Smooth muscle cell (in vitro differentiated cells): ENCODE data around the gene SCYGR4. TPM values are rescaled to one million over a fixed set of nuclear protein-coding genes. Genes with fewer than 3 reads are reported as not detected.

Experiments
- DNase-seq: peaks from one replicate; lab custom pipeline; 2025; ENCODE audit not compliant: unreplicated experiment; lab: John Stamatoyannopoulos, UW
- H2AFZ ChIP-seq: fragments of 200-600 bp; sonication (generic); 2 replicates; pipeline ENCODE4 v1.6.0; 2016; ENCODE audit warnings: antibody characterized with exemption, low read depth, mild to moderate bottlenecking
- H3F3A ChIP-seq: fragments of 200-600 bp; sonication (generic); 2 replicates; pipeline ENCODE4 v1.6.0; 2017; ENCODE audit warnings: antibody characterized with exemption, low read depth
- H3K27ac ChIP-seq: fragments of 200-600 bp; sonication (generic); 2 replicates; pipeline ENCODE4 v1.5.1; 2016; ENCODE audit warnings: low read depth, mild to moderate bottlenecking
- H3K27me3 ChIP-seq: fragments of 200-600 bp; sonication (generic); 2 replicates; pipeline ENCODE4 v1.6.1; 2016; ENCODE audit warnings: low read depth, mild to moderate bottlenecking
- H3K36me3 ChIP-seq: fragments of 200-600 bp; sonication (generic); 2 replicates; pipeline ENCODE4 v1.5.1; 2016; ENCODE audit warnings: low read depth
- H3K4me1 ChIP-seq: fragments of 200-600 bp; sonication (generic); 2 replicates; pipeline ENCODE4 v1.5.1; 2016; ENCODE audit warnings: low read depth
- H3K4me2 ChIP-seq: fragments of 200-600 bp; sonication (generic); 2 replicates; pipeline ENCODE4 v1.6.0; 2016; ENCODE audit warnings: mild to moderate bottlenecking
- H3K4me3 ChIP-seq: fragments of 200-600 bp; sonication (generic); 2 replicates; pipeline ENCODE4 v1.5.1; 2016; ENCODE audit warnings: mild to moderate bottlenecking
- H3K79me2 ChIP-seq: fragments of 200-600 bp; sonication (generic); 2 replicates; pipeline ENCODE4 v1.6.0; 2016; ENCODE audit warnings: low read depth, mild to moderate bottlenecking
- H3K9ac ChIP-seq: fragments of 200-600 bp; sonication (generic); 2 replicates; pipeline ENCODE4 v1.6.0; 2016; ENCODE audit warnings: low read depth
- H3K9me3 ChIP-seq: fragments of 200-600 bp; sonication (generic); replicated peaks from 2 replicates; pipeline ENCODE4 v1.5.1; 2016; ENCODE audit warnings: low read depth
- H4K20me1 ChIP-seq: fragments of 200-600 bp; sonication (generic); 2 replicates; pipeline ENCODE4 v1.6.0; 2016; ENCODE audit warnings: low read depth
- WGBS: methylation state at CpG from one replicate; pipeline ENCODE4 v1.1.7; 2016; ENCODE audit warnings: low lambda C conversion rate; 5-methylcytosine and 5-hydroxymethylcytosine counted together
- polyA plus RNA-seq: library from polyadenylated mRNA; unstranded; fragments of >200 nt; fragmentation: Nextera tagmentation; extraction: Ambion mirVana; gene quantifications from 2 replicates; pipeline ENCODE4 v1.2.1, GENCODE V29; 2016
- total RNA-seq: library from RNA; depleted of rRNA; stranded (reverse); fragments of >200 nt; gene quantifications from 2 replicates; pipeline ENCODE4 v1.2.3, GENCODE V29; 2014
- TF ChIP-seq, protein P1 (sequence below): fragments of 200-600 bp; sonication (generic); IDR thresholded peaks from 2 replicates; pipeline ENCODE4 v1.5.1; 2017; ENCODE audit warnings: borderline replicate concordance, mild to moderate bottlenecking, antibody characterized with exemption; ENCODE audit not compliant: insufficient read depth, poor library complexity, severe bottlenecking

SCYGR4 gene
- total and polyA plus RNA-seq, 2 experiments from 2014 or later: not detected

DNA sequence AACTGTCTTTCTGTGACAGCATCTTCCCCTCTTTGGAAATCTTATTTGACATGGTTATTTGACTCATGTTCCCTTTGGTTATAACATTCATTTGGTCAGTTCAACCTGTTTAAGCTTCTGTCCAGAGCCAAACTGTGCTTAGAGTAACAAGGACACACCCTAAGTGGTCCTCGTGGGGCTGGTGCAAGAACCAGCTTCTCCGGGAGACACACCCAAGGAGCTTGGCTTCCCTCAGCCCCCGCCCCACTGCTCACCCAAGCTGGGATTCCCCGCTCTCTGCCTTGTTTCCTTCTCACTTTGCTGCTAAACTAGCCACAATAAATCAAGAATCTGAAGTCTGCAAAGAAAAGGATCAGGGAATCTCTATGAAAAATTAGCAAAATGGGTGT, 4.0 kb upstream of the SCYGR4 start:
- Histone ChIP-seq H3K9me3 (no peaks in the 10 kb centered on the region), H3K36me3 (no peaks in the 10 kb centered on the region), H4K20me1 (no peaks in the 10 kb centered on the region), H3K9ac (no peak overlapping the region), H2AFZ (no peak overlapping the region), H3K4me2 (no peak overlapping the region), H3K27me3 (no peaks in the 10 kb centered on the region), H3K4me1 (no peaks in the 10 kb centered on the region), H3K27ac (no peak overlapping the region), H3F3A (no peaks in the 10 kb centered on the region), H3K4me3 (no peak overlapping the region), H3K79me2 (no peaks in the 10 kb centered on the region)
- TF ChIP-seq, protein P1, sequence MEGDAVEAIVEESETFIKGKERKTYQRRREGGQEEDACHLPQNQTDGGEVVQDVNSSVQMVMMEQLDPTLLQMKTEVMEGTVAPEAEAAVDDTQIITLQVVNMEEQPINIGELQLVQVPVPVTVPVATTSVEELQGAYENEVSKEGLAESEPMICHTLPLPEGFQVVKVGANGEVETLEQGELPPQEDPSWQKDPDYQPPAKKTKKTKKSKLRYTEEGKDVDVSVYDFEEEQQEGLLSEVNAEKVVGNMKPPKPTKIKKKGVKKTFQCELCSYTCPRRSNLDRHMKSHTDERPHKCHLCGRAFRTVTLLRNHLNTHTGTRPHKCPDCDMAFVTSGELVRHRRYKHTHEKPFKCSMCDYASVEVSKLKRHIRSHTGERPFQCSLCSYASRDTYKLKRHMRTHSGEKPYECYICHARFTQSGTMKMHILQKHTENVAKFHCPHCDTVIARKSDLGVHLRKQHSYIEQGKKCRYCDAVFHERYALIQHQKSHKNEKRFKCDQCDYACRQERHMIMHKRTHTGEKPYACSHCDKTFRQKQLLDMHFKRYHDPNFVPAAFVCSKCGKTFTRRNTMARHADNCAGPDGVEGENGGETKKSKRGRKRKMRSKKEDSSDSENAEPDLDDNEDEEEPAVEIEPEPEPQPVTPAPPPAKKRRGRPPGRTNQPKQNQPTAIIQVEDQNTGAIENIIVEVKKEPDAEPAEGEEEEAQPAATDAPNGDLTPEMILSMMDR: no peak
- WGBS: 86% methylated on average over 4 of the region's 4 CpGs
- no peak for DNase-seq

DNA sequence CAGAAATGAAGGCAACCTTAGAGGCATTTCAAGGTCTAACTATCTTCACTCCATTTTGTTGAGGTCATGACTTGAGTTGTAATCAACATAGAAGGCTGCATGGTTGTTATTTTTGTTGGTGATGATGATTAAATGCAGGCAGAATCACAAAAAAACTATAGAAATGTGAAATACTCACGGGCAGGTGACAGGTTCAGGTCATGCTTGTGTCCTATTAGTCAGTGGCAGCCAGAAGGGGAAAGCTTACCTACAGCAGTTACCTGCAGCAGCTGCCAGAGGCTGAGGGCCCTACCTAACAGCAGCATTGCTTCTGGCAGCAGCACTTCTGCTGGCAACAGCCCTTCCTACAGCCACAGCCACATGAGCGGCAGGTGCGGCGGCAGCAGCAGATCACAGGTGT, 3.1 kb upstream of the SCYGR4 start:
- Histone ChIP-seq H3K36me3 (no peaks in the 10 kb centered on the region), H3K4me1 (no peaks in the 10 kb centered on the region), H3K27me3 (no peaks in the 10 kb centered on the region), H3K9ac (no peak overlapping the region), H3K9me3 (no peaks in the 10 kb centered on the region), H4K20me1 (no peaks in the 10 kb centered on the region), H2AFZ (no peak overlapping the region), H3F3A (no peaks in the 10 kb centered on the region), H3K27ac (no peak overlapping the region), H3K79me2 (no peaks in the 10 kb centered on the region), H3K4me2 (no peak overlapping the region), H3K4me3 (no peak overlapping the region)
- TF ChIP-seq, protein P1: no peak
- WGBS: 96% methylated on average over 4 of the region's 4 CpGs
- DNase-seq: no peak

DNA sequence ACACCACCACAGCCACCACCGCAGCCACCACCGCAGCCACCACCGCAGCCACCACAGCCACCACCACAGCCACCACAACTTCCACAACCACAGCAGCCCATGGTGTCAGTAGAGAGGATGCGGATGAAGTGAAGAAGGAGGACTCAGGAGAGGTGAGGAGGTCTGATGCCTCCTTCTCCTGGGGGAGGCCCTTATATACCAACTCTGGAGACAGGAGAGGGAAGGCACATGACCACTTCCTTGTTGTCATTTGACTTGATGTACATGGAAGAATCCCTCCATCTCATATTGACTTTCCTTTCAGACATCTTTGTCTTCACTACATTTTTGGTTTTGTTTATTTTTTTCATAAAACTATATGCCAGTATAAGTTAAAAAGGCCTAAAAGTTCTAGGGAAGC, 2.6 kb upstream of the SCYGR4 start, which contains the start of gene SCYGR3:
TSS of gene SCYGR3 (minus strand) at position 101 of the 400 bp plus-strand sequence. CDS start at position 101, 0 bp downstream.
- no peak within 1 kb of the TSS for H2AFZ ChIP-seq
- TF ChIP-seq, protein P1: no peak
- H3K4me1 ChIP-seq: no peaks in the 10 kb centered on the region
- H3K79me2 ChIP-seq: no peaks in the 10 kb centered on the region
- no peaks in the 10 kb centered on the region for H4K20me1 ChIP-seq
- no peak within 1 kb of the TSS for H3K4me3 ChIP-seq
- DNase-seq: no peak
- H3K27ac ChIP-seq: no peak within 1 kb of the TSS
- no peaks in the 10 kb centered on the region for H3K27me3 ChIP-seq
- H3F3A ChIP-seq: no peaks in the 10 kb centered on the region
- 96% methylated on average over 4 of the region's 4 CpGs for WGBS
- no peak within 1 kb of the TSS for H3K4me2 ChIP-seq
- H3K9ac ChIP-seq: no peak within 1 kb of the TSS
- no peaks in the 10 kb centered on the region for H3K36me3 ChIP-seq
- no peaks in the 10 kb centered on the region for H3K9me3 ChIP-seq

DNA sequence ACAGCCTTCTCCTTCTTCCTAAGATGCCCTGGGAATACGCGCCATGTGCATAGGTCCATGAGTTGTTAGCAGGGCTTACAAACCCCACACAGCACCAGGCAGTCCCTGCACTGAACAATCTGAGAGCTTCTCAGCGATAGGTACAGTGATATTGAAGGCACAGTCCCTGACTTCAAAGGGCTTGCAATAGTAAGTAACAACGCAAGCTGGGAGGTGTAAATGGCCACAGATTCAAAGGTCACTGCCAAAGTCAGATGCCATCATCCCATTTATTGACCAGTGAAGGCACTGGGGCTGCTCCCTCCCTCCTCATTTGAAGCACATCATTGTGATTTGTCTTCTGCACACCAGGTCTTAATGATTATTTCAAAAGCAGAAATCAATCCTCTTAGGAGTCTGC, 2.1 kb upstream of the SCYGR4 start:
- no peaks in the 10 kb centered on the region for H3K36me3 ChIP-seq
- H4K20me1 ChIP-seq: no peaks in the 10 kb centered on the region
- no peak overlapping the region for H3K4me2 ChIP-seq
- WGBS: 98% methylated on average over 4 of the region's 4 CpGs
- H3K79me2 ChIP-seq: no peaks in the 10 kb centered on the region
- H2AFZ ChIP-seq: no peak overlapping the region
- no peak for DNase-seq
- TF ChIP-seq, protein P1: no peak
- H3K4me3 ChIP-seq: no peak overlapping the region
- no peaks in the 10 kb centered on the region for H3K27me3 ChIP-seq
- H3K9ac ChIP-seq: no peak overlapping the region
- no peaks in the 10 kb centered on the region for H3F3A ChIP-seq
- no peak overlapping the region for H3K27ac ChIP-seq
- H3K9me3 ChIP-seq: no peaks in the 10 kb centered on the region
- no peaks in the 10 kb centered on the region for H3K4me1 ChIP-seq
